T-helper 9 cell (primary cell): ENCODE results near the gene RPS4Y2.

Experiments
- DNase-seq: peaks from one replicate; pipeline ENCODE4 v3.0.0-alpha.2; 2020
- total RNA-seq, 2 donors: gene quantifications; one replicate each; lab custom pipeline; 2026; lab: John Stamatoyannopoulos, UW

Gene RPS4Y2
- 0 reads per million in 2 donors for total RNA-seq

GRCh38 chrY:20755808-20756207, at the start of gene RPS4Y2:
TSS of gene RPS4Y2 (plus strand) at chrY:20756108. CDS start at chrY:20756164, 56 bp downstream.
- DNase-seq = no peak

GRCh38 chrY:20714391-20714790, 41.5 kb upstream of the RPS4Y2 start:
- no peak for DNase-seq

- no peak for DNase-seq
Observed at GRCh38 chrY:20726184-20726907, 29.6 kb upstream of the RPS4Y2 start.

- DNase-seq = no peak
Observed at GRCh38 chrY:20735200-20735599, 20.7 kb upstream of the RPS4Y2 start.

GRCh38 chrY:20739806-20740205, 16.1 kb upstream of the RPS4Y2 start:
- DNase-seq = no peak

- DNase-seq = no peak
Observed at GRCh38 chrY:20740609-20741008, 15.3 kb upstream of the RPS4Y2 start.

- no peak for DNase-seq
Observed at GRCh38 chrY:20745060-20745459, 10.8 kb upstream of the RPS4Y2 start.

GRCh38 chrY:20746919-20747318, 9.0 kb upstream of the RPS4Y2 start:
- no peak for DNase-seq

- no peak for DNase-seq
Observed at GRCh38 chrY:20763869-20764268, 8.0 kb downstream of the RPS4Y2 start.

- no peak for DNase-seq
Observed at GRCh38 chrY:20765117-20765516, 9.2 kb downstream of the RPS4Y2 start.

GRCh38 chrY:20770755-20771154, 14.8 kb downstream of the RPS4Y2 start:
- no peak for DNase-seq

GRCh38 chrY:20776104-20776503, 20.2 kb downstream of the RPS4Y2 start:
- no peak for DNase-seq

- no peak for DNase-seq
Observed at GRCh38 chrY:20780104-20780654, 24.3 kb downstream of the RPS4Y2 start.

- DNase-seq = no peak
Observed at GRCh38 chrY:20780776-20781175, 24.9 kb downstream of the RPS4Y2 start.

- no peak for DNase-seq
Observed at GRCh38 chrY:20781408-20781807, 25.5 kb downstream of the RPS4Y2 start.

GRCh38 chrY:20784965-20785364, 29.1 kb downstream of the RPS4Y2 start:
- no peak for DNase-seq

GRCh38 chrY:20787076-20787475, 31.2 kb downstream of the RPS4Y2 start:
- DNase-seq = no peak

GRCh38 chrY:20798351-20799049, 42.6 kb downstream of the RPS4Y2 start:
- DNase-seq = no peak

- no peak for DNase-seq
Observed at GRCh38 chrY:20802659-20803058, 46.8 kb downstream of the RPS4Y2 start.

GRCh38 chrY:20806243-20806642, 50.3 kb downstream of the RPS4Y2 start:
- no peak for DNase-seq

GRCh38 chrY:20813459-20813858, 57.6 kb downstream of the RPS4Y2 start:
- DNase-seq = no peak

GRCh38 chrY:20814794-20815193, 58.9 kb downstream of the RPS4Y2 start:
- DNase-seq = no peak

GRCh38 chrY:20817067-20817466, 61.2 kb downstream of the RPS4Y2 start:
- no peak for DNase-seq
